Measurements from ENCODE around the gene BRINP3.
"Not testable (repeated sequence)": the region's sequence is repeated elsewhere in the genome, so short reads cannot be mapped to it uniquely, and the experiment has no call there.

BRINP3 gene

GRCh38 chr1:190477762-190478148 lies at the start of gene BRINP3:
Gene BRINP3 (minus strand): TSS chr1:190477864.
- H3K9me3 Mint-ChIP-seq, result no peaks in the 10 kb centered on the region
- H3K4me3 Mint-ChIP-seq, result no peak within 1 kb of the TSS
- no peak within 1 kb of the TSS for H3K27ac Mint-ChIP-seq
- ATAC-seq, result no peak
- peaks cover 16% of the 10 kb centered on the region for H3K4me1 Mint-ChIP-seq
- H3K36me3 Mint-ChIP-seq, result no peaks in the 10 kb centered on the region
- peaks cover 26% of the 10 kb centered on the region for H3K27me3 Mint-ChIP-seq

- Mint-ChIP-seq H3K9me3 (peaks cover 3% of the 10 kb centered on the region), H3K27ac (no peak overlapping the region), H3K4me3 (no peak overlapping the region), H3K4me1 (no peaks in the 10 kb centered on the region), H3K27me3 (no peaks in the 10 kb centered on the region), H3K36me3 (no peaks in the 10 kb centered on the region)
- ATAC-seq, result no peak
These were observed 33.9 kb upstream of the BRINP3 start for GRCh38 chr1:190511554-190511953.

GRCh38 chr1:190507357-190507756 lies 29.7 kb upstream of the BRINP3 start:
- H3K4me3 Mint-ChIP-seq, result no peak overlapping the region
- H3K4me1 Mint-ChIP-seq, result no peaks in the 10 kb centered on the region
- H3K9me3 Mint-ChIP-seq, result peaks cover 6% of the 10 kb centered on the region
- no peaks in the 10 kb centered on the region for H3K36me3 Mint-ChIP-seq
- H3K27me3 Mint-ChIP-seq, result no peaks in the 10 kb centered on the region
- ATAC-seq, result no peak
- H3K27ac Mint-ChIP-seq, result no peak overlapping the region

- not testable (repeated sequence) for H3K36me3 Mint-ChIP-seq, H3K4me1 Mint-ChIP-seq, H3K4me3 Mint-ChIP-seq, H3K27me3 Mint-ChIP-seq, H3K27ac Mint-ChIP-seq, ATAC-seq, H3K9me3 Mint-ChIP-seq
These were observed 26.9 kb upstream of the BRINP3 start for GRCh38 chr1:190504539-190504938.

- peaks cover 3% of the 10 kb centered on the region for H3K9me3 Mint-ChIP-seq
These were observed 19.9 kb upstream of the BRINP3 start for GRCh38 chr1:190497565-190497964.

GRCh38 chr1:190494451-190494850 lies 16.8 kb upstream of the BRINP3 start:
- Mint-ChIP-seq H3K9me3 (peaks cover 3% of the 10 kb centered on the region), H3K36me3 (no peaks in the 10 kb centered on the region), H3K27me3 (no peaks in the 10 kb centered on the region), H3K4me1 (no peaks in the 10 kb centered on the region), H3K4me3 (no peak overlapping the region), H3K27ac (no peak overlapping the region)
- no peak for ATAC-seq

More at GRCh38 chr1:190497565-190497964, 19.9 kb upstream of the BRINP3 start:
- no peaks in the 10 kb centered on the region for H3K36me3 Mint-ChIP-seq
- no peak overlapping the region for H3K4me3 Mint-ChIP-seq
- ATAC-seq, result no peak
- H3K27me3 Mint-ChIP-seq, result no peaks in the 10 kb centered on the region
- H3K4me1 Mint-ChIP-seq, result no peaks in the 10 kb centered on the region
- H3K27ac Mint-ChIP-seq, result no peak overlapping the region

GRCh38 chr1:190491404-190491803 lies 13.7 kb upstream of the BRINP3 start:
- no peaks in the 10 kb centered on the region for H3K36me3 Mint-ChIP-seq
- ATAC-seq, result no peak
- no peak overlapping the region for H3K27ac Mint-ChIP-seq
- H3K27me3 Mint-ChIP-seq, result no peaks in the 10 kb centered on the region
- H3K9me3 Mint-ChIP-seq, result peaks cover 3% of the 10 kb centered on the region
- H3K4me3 Mint-ChIP-seq, result no peak overlapping the region
- H3K4me1 Mint-ChIP-seq, result no peaks in the 10 kb centered on the region

- Mint-ChIP-seq H3K4me3 (no peak overlapping the region), H3K9me3 (peaks cover 3% of the 10 kb centered on the region), H3K27ac (no peak overlapping the region), H3K4me1 (no peaks in the 10 kb centered on the region), H3K27me3 (peaks cover 2% of the 10 kb centered on the region), H3K36me3 (no peaks in the 10 kb centered on the region)
- ATAC-seq, result no peak
These were observed 6.4 kb upstream of the BRINP3 start for GRCh38 chr1:190484045-190484444.

GRCh38 chr1:190480231-190480630 lies 2.6 kb upstream of the BRINP3 start:
- no peak for ATAC-seq
- H3K9me3 Mint-ChIP-seq, result peaks cover 3% of the 10 kb centered on the region

GRCh38 chr1:190479516-190479915 lies 1.9 kb upstream of the BRINP3 start:
- Mint-ChIP-seq H3K4me1 (peaks cover 16% of the 10 kb centered on the region), H3K36me3 (no peaks in the 10 kb centered on the region), H3K9me3 (no peaks in the 10 kb centered on the region)

More at GRCh38 chr1:190480231-190480630, 2.6 kb upstream of the BRINP3 start:
- Mint-ChIP-seq H3K4me1 (peaks cover 16% of the 10 kb centered on the region), H3K27me3 (peaks cover 22% of the 10 kb centered on the region), H3K36me3 (no peaks in the 10 kb centered on the region), H3K4me3 (no peak overlapping the region), H3K27ac (no peak overlapping the region)

GRCh38 chr1:190479050-190479397 lies 1.4 kb upstream of the BRINP3 start:
- ATAC-seq, result no peak
- Mint-ChIP-seq H3K27me3 (peaks cover 26% of the 10 kb centered on the region), H3K4me3 (no peak overlapping the region), H3K9me3 (no peaks in the 10 kb centered on the region), H3K36me3 (no peaks in the 10 kb centered on the region), H3K27ac (no peak overlapping the region), H3K4me1 (peaks cover 16% of the 10 kb centered on the region)

More at GRCh38 chr1:190479516-190479915, 1.9 kb upstream of the BRINP3 start:
- Mint-ChIP-seq H3K27me3 (peaks cover 26% of the 10 kb centered on the region), H3K4me3 (no peak overlapping the region), H3K27ac (no peak overlapping the region)
- no peak for ATAC-seq

- peaks cover 26% of the 10 kb centered on the region for H3K27me3 Mint-ChIP-seq
- peaks cover 16% of the 10 kb centered on the region for H3K4me1 Mint-ChIP-seq
- H3K27ac Mint-ChIP-seq, result no peak overlapping the region
- ATAC-seq, result no peak
- H3K36me3 Mint-ChIP-seq, result no peaks in the 10 kb centered on the region
- H3K4me3 Mint-ChIP-seq, result no peak overlapping the region
- H3K9me3 Mint-ChIP-seq, result no peaks in the 10 kb centered on the region
These were observed 735 bp upstream of the BRINP3 start for GRCh38 chr1:190478149-190479049.

GRCh38 chr1:190476806-190477205 lies 858 bp downstream of the BRINP3 start:
- H3K9me3 Mint-ChIP-seq, result no peaks in the 10 kb centered on the region

GRCh38 chr1:190476321-190476720 lies 1.3 kb downstream of the BRINP3 start:
- Mint-ChIP-seq H3K4me1 (peaks cover 16% of the 10 kb centered on the region), H3K27me3 (peaks cover 26% of the 10 kb centered on the region), H3K36me3 (no peaks in the 10 kb centered on the region), H3K9me3 (no peaks in the 10 kb centered on the region), H3K4me3 (no peak overlapping the region), H3K27ac (no peak overlapping the region)
- ATAC-seq, result no peak

More at GRCh38 chr1:190476806-190477205, 858 bp downstream of the BRINP3 start:
- ATAC-seq, result no peak
- Mint-ChIP-seq H3K4me3 (no peak overlapping the region), H3K36me3 (no peaks in the 10 kb centered on the region), H3K4me1 (peaks cover 16% of the 10 kb centered on the region), H3K27ac (no peak overlapping the region), H3K27me3 (peaks cover 26% of the 10 kb centered on the region)

- Mint-ChIP-seq H3K36me3 (no peaks in the 10 kb centered on the region), H3K27ac (no peak overlapping the region), H3K4me1 (peaks cover 16% of the 10 kb centered on the region), H3K27me3 (peaks cover 26% of the 10 kb centered on the region), H3K9me3 (no peaks in the 10 kb centered on the region), H3K4me3 (no peak overlapping the region)
- no peak for ATAC-seq
These were observed 2.1 kb downstream of the BRINP3 start for GRCh38 chr1:190475421-190476141.

All from stimulated activated memory B cell treated with anti-CD40 and anti-IgM and Interleukin-4, amounts not matched to agents 10 μg/mL and 1 μg/mL and 100 μg/mL, for 72 hours (primary cell).